IPS DF 6.9 (cell line): ENCODE results near the gene CYB5R4.

Source experiments
- DNase-seq: peaks from one replicate; pipeline ENCODE4 v3.0.0-alpha.2; 2013; ENCODE audit warnings: low read depth, low spot score
- H3K27ac ChIP-seq: one replicate; pipeline ENCODE4 v1.5.1; 2013; ENCODE audit warnings: low read length, control low read depth
- H3K27me3 ChIP-seq: 2 replicates; pipeline ENCODE4 v1.6.1; 2013; ENCODE audit warnings: mild to moderate bottlenecking, low read length; ENCODE audit not compliant: control insufficient read depth, insufficient read depth
- H3K36me3 ChIP-seq: 2 replicates; pipeline ENCODE4 v1.6.1; 2013; ENCODE audit warnings: low read length; ENCODE audit not compliant: control insufficient read depth, insufficient read depth
- H3K4me1 ChIP-seq: 2 replicates; pipeline ENCODE4 v1.6.1; 2013; ENCODE audit warnings: low read length; ENCODE audit not compliant: control insufficient read depth, insufficient read depth
- H3K4me3 ChIP-seq: 2 replicates; pipeline ENCODE4 v1.5.1; 2013; ENCODE audit warnings: mild to moderate bottlenecking, low read length
- H3K9me3 ChIP-seq: 2 replicates; pipeline ENCODE4 v1.6.1; 2013; ENCODE audit warnings: low read length, inconsistent platforms; ENCODE audit not compliant: control insufficient read depth, insufficient read depth
- WGBS: extraction: QIAGEN DNeasy Blood & Tissue Kit; methylation state at CpG from one replicate; pipeline ENCODE4 v1.1.7; 2013; ENCODE audit warnings: mixed read lengths, missing lambda C conversion rate; ENCODE audit not compliant: insufficient read length, insufficient coverage; 5-methylcytosine and 5-hydroxymethylcytosine counted together

CYB5R4 gene

DNA sequence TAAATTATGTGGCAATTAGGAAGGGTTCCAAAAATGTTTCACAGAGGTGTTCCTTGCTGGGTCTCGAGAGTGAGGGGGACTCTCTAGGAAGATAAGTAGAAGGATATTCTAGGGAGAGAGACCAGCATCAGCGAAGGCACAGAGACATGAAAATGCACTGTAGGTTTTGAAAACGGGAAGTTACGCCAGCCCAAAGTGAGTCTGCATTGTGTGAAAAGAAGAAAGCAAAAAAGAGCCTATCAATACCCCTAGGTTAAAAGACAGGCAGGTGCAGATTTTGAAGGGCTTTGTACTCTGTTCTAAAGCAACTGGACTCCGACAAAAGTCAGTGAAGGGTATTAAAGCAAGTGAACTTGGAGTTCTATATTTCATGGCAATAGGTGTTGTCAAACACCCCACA, 148.4 kb downstream of the CYB5R4 start:
- no CpG with 5 or more reads among the region's 5 CpGs for WGBS
- no peaks in the 10 kb centered on the region for H3K4me1 ChIP-seq
- DNase-seq, result no peak

DNA sequence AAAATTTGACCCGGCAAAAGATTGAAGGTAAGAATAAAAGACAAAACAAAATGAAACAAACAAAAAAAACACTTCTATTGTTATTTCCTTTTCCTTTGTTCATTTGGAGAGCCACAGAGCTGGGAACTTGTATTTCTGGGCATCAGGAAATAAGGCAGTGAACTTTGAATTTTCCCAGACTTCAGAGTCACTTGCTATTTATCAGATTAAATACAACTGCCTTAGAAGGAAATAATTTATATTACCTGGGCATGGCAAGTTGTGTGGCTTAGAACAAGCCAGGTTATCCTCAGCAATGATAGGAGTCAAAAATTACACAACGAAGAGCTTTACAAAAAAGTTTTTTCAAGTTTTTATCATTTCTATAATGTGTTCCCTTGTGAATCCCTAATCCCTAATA, 153.9 kb downstream of the CYB5R4 start:
- Histone ChIP-seq H3K9me3 (no peaks in the 10 kb centered on the region), H3K27ac (no peak overlapping the region), H3K4me1 (no peaks in the 10 kb centered on the region), H3K4me3 (no peak overlapping the region), H3K27me3 (no peaks in the 10 kb centered on the region), H3K36me3 (no peaks in the 10 kb centered on the region)
- no CpG with 5 or more reads among the region's 2 CpGs for WGBS
- DNase-seq, result no peak

More for the DNA sequence above, 148.4 kb downstream of the CYB5R4 start:
- H3K36me3 ChIP-seq, result no peaks in the 10 kb centered on the region
- H3K27ac ChIP-seq, result no peak overlapping the region
- H3K9me3 ChIP-seq, result no peaks in the 10 kb centered on the region
- H3K27me3 ChIP-seq, result no peaks in the 10 kb centered on the region; the same call in 1 of the 2 replicates
- H3K4me3 ChIP-seq, result no peak overlapping the region

DNA sequence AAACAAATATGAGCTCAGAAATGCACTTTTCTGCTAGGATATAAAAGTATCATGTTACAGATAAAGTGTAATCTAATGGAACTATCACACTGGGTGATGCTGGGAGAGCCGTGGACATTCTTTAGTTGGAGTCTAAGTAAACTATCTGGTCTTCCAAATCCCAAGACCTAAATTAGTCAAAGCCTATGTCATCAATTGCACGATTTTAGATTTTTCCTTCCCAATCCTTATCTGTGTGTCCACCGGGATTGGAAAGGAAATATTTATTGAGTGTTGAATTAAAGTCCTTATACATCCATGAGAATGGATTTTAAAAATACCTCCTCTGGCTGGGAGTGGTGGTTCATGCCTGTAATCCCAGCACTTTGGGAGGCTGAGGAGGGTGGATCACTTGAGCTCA, 154.4 kb downstream of the CYB5R4 start:
- WGBS, result no CpG with 5 or more reads among the region's 3 CpGs
- DNase-seq, result no peak
- H3K4me1 ChIP-seq, result no peaks in the 10 kb centered on the region

DNA sequence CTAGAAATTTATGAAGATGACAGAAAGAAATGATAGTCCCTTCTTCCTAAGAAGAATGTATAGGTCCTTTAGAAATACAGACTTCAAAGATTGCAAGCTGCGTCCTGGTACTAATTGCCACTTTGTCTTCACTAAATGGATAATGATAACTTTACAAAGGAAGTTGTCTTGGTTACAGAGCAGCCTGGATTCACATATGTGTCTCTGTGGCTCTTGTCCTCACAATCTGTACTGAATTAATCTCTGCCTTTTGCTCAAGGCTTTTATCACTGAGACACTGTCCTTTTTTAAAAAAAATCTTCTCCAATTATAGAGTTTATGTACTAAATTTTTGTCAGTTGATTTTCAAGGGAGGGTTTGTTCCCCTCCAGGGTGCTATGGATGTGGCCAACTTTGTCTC, 156.5 kb downstream of the CYB5R4 start:
- Histone ChIP-seq H3K4me1 (no peaks in the 10 kb centered on the region), H3K27me3 (no peaks in the 10 kb centered on the region), H3K4me3 (no peak overlapping the region), H3K36me3 (no peaks in the 10 kb centered on the region), H3K27ac (no peak overlapping the region), H3K9me3 (no peaks in the 10 kb centered on the region)
- no CpG with 5 or more reads among the region's 1 CpG for WGBS
- no peak for DNase-seq

More for the DNA sequence above, 154.4 kb downstream of the CYB5R4 start:
- Histone ChIP-seq H3K27me3 (no peaks in the 10 kb centered on the region), H3K27ac (no peak overlapping the region), H3K36me3 (no peaks in the 10 kb centered on the region), H3K4me3 (no peak overlapping the region), H3K9me3 (no peaks in the 10 kb centered on the region)
